GM18867 (cell line): ENCODE data around the gene BCCIP.
A peak's percentile ranks its signal among the peaks of the same experiment; 100 is the strongest.

Experiments used
- ATAC-seq: cut with Tn5 transposase; IDR thresholded peaks from one replicate; pipeline ENCODE4 v1.9.1; 2021; ENCODE audit warnings: mild to moderate bottlenecking, moderate library complexity; ENCODE audit not compliant: unreplicated experiment

BCCIP gene

DNA sequence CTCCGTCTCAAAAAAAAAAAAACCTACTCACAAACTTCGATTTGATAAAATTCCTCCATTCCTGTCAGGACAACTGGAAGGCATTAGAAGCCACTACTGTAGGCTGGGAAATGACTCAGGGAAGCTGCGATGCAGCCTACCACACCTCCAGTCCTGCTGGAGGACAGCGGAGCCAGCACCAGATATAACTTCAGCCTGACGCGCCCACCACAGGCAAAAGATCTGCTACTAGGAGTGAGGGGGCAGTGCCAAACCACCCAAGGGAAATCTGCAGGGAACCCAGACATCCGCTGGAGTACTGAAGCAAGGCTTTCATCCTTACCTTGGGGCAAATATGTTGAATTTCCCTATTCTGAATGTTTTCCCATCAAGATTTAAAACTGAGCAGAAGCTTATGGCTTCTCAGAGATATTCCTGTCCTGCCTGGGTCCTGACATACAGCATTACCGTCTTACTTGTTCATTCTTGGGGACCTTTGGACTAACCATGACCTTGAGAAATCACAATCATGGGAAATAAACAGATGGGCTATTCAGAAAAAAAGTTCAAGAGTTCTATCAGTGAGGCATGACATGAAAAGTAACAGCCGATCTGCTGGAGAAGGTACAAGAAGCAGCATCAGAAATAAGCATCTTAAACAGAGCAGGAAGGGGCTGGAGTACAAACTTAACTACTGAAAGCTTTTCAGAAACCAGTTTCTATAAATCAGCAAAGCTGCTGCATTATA lies 20.4 kb downstream of the BCCIP start:
- ATAC-seq = no peak

DNA sequence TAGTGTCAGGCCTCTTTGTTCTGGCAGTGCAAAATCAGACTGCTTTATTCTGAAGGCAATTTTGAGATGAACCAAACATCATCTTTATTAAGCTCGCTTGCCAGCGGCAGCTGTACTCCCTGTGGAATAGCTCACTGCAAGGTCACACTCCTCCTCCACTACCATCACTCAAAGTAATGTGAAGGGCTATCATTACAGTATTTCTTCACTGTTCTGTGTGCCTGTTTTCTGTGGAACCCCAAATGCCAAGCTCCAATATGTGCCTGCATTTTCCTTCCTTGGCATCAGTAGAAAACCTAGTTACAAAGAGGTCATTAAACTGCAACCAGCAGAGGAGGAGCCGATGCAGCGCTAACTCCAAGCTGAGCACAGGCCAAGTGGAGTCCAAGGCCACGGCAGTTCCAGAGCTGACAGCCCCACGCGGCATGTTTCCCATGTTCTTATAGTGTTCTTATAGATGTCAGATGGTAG lies 21.4 kb downstream of the BCCIP start:
- ATAC-seq = no peak

GRCh38 chr10:125845617-125846016 lies 22.3 kb downstream of the BCCIP start:
- no peak for ATAC-seq

GRCh38 chr10:125846894-125847293 lies 23.5 kb downstream of the BCCIP start:
- ATAC-seq = peak; percentile 52

- no peak for ATAC-seq
Observed at GRCh38 chr10:125848371-125848770, 25.0 kb downstream of the BCCIP start.

- ATAC-seq = no peak
Observed at GRCh38 chr10:125848857-125849256, 25.5 kb downstream of the BCCIP start.

- ATAC-seq = no peak
Observed at GRCh38 chr10:125849448-125849847, 26.1 kb downstream of the BCCIP start.

GRCh38 chr10:125850766-125851731 lies 27.7 kb downstream of the BCCIP start:
- no peak for ATAC-seq

DNA sequence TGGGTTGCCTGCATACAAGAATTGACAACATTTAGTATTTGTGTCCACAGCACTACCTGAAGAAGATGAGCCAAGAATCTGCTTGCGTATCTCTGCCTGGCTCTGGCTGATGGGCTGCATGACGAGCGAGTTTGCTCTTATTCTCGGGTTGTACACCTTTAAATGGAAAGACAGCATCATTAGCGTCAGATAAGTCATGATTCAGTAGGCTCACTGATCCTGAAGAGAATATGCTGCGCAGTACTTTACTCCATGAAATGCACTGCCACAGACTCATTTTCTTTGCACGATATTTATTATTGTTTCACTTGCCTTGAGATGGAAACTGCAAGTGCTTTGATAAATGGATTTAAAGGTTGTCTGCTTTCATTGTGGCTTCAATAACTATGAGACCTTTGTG lies 29.1 kb downstream of the BCCIP start:
- ATAC-seq = no peak

GRCh38 chr10:125857185-125857760 lies 33.9 kb downstream of the BCCIP start:
- ATAC-seq = no peak

- ATAC-seq = no peak
Observed at GRCh38 chr10:125859128-125859817, 35.9 kb downstream of the BCCIP start.

GRCh38 chr10:125865120-125865519 lies 41.8 kb downstream of the BCCIP start:
- ATAC-seq = no peak

GRCh38 chr10:125866421-125867029 lies 43.2 kb downstream of the BCCIP start:
- no peak for ATAC-seq

- ATAC-seq = peak; percentile 87
Observed at GRCh38 chr10:125868372-125868975, 45.1 kb downstream of the BCCIP start.

GRCh38 chr10:125871338-125871737 lies 48.0 kb downstream of the BCCIP start:
- ATAC-seq = no peak

GRCh38 chr10:125878957-125879835 lies 55.9 kb downstream of the BCCIP start:
- ATAC-seq = no peak

GRCh38 chr10:125880719-125881118 lies 57.4 kb downstream of the BCCIP start:
- ATAC-seq = no peak

DNA sequence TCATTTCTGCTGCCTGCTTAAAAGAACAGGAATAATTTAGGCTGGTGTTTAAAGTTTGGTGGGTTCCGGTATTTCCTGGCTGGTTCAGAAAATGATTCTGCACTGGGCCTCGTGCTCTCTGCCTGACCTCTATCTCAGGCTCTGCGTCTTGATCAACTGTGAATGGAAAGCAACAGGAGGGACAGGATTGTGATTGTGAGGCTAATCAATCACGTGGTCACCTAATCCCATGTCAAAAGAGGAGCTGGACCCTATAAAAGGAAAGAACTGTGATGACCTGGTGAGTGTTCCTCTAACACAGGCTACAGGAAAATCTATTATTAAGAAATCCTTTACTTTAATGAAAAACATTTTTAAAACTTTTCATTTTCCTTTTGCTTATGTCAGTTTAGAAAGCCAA lies 57.8 kb downstream of the BCCIP start, which contains the start of gene DHX32:
DHX32 (minus strand) TSS at position 101 of the 400 bp plus-strand sequence. CDS start 468 bp downstream, outside the sequence.
- ATAC-seq = no peak

GRCh38 chr10:125882596-125882995 lies 59.2 kb downstream of the BCCIP start:
- no peak for ATAC-seq
